ENCODE results near the gene BRI3.

BRI3 gene

DNA sequence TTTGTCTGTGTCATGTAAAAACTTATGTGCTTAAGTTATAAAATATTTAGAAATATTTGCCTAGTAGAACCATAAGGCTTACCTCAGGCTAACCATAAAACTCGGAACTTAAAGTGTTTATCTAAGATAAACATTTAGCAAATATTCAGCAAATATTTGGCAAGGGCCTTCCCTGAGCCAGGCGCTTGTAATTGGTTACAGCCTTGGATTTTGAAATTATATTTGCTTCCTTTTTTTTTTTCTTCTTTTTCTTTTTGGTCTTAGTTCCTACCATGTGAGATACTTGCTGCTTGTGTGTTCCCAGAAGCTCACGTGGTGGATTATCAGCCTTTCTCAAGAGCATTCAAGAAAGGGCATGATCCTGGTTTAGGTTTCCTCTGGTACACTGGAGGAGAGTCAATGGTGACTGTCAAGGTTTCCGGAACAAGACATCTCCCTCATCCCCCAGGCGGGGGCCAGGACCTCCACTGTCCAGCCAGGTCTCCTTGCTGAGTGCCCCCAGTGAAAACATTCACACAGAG is 5.2 kb upstream of the BRI3 start:
- TF ChIP-seq PAX5 (IDR thresholded peaks at IDR 0.05; ENCODE audit: insufficient read depth, low read length, severe bottlenecking) (no peak), POU2F2 (IDR thresholded peaks at IDR 0.05; ENCODE audit: low read depth, low read length) (no peak), TAF1 (IDR thresholded peaks at IDR 0.05; ENCODE audit: low read depth, low read length) (no peak), SPI1 (IDR thresholded peaks at IDR 0.05; ENCODE audit: low read depth, low read length) (no peak), POLR2AphosphoS5 (IDR thresholded peaks at IDR 0.05; ENCODE audit: low read depth, low read length) (no peak), POLR2A (IDR thresholded peaks at IDR 0.05; ENCODE audit: low read depth, low read length) (no peak)
- FAIRE-seq = no peak
- no peak for DNase-seq (ENCODE audit: insufficient read length, low spot score)

DNA sequence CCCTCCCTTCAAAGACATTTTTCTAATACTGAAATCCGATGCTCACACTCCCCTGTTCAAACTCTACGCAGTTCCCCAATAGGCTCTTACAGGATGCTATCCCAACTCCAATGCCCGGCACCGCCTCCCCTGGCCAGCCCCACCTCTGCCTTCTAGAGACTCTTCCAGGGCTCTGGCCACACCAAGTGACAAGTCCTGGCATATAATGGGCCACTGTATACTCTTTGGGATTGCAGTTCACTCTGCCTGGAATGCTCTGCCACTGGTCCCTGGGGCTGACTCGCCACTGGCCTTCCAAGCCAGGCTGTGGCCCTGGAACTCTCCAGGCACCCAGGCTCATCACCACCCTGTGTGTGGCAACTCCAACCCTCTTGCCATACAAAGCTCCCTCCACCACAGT is 3.1 kb upstream of the BRI3 start:
- FAIRE-seq (no peak), DNase-seq (ENCODE audit: insufficient read length, low spot score) (no peak)
- TF ChIP-seq SPI1 (IDR thresholded peaks at IDR 0.05; ENCODE audit: low read depth, low read length) = no peak
- no peak for TF ChIP-seq TAF1 (IDR thresholded peaks at IDR 0.05; ENCODE audit: low read depth, low read length)
- no peak for TF ChIP-seq POLR2A (IDR thresholded peaks at IDR 0.05; ENCODE audit: low read depth, low read length)
- no peak for TF ChIP-seq POLR2AphosphoS5 (IDR thresholded peaks at IDR 0.05; ENCODE audit: low read depth, low read length)
- TF ChIP-seq PAX5 (IDR thresholded peaks at IDR 0.05; ENCODE audit: insufficient read depth, low read length, severe bottlenecking) = no peak
- TF ChIP-seq POU2F2 (IDR thresholded peaks at IDR 0.05; ENCODE audit: low read depth, low read length) = no peak

DNA sequence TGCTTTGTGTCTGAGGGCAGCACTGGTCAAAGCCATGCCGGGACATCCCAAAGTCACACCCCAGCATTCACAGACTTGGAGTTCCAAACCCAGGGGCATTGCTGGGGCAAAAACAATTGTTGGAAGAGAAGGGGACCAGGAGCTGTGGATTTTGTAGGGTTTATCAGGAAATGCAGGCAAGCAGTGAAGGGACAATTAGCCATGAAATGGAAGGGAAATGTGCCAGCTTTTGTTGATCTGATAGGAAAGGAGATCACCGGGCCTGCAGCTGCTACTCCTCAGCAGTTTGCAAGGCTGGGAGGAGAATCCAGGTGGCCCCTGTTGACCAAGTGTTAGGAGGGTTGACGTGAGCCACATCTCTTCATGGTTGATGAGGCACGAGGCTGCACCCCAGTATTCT is 2.5 kb upstream of the BRI3 start:
- TF ChIP-seq POLR2AphosphoS5 (IDR thresholded peaks at IDR 0.05; ENCODE audit: low read depth, low read length) = no peak
- TF ChIP-seq PAX5 (IDR thresholded peaks at IDR 0.05; ENCODE audit: insufficient read depth, low read length, severe bottlenecking) = no peak
- no peak for TF ChIP-seq POLR2A (IDR thresholded peaks at IDR 0.05; ENCODE audit: low read depth, low read length)
- no peak for TF ChIP-seq POU2F2 (IDR thresholded peaks at IDR 0.05; ENCODE audit: low read depth, low read length)
- TF ChIP-seq TAF1 (IDR thresholded peaks at IDR 0.05; ENCODE audit: low read depth, low read length) = no peak
- no peak for TF ChIP-seq SPI1 (IDR thresholded peaks at IDR 0.05; ENCODE audit: low read depth, low read length)
- FAIRE-seq = no peak
- DNase-seq (ENCODE audit: insufficient read length, low spot score) = no peak

DNA sequence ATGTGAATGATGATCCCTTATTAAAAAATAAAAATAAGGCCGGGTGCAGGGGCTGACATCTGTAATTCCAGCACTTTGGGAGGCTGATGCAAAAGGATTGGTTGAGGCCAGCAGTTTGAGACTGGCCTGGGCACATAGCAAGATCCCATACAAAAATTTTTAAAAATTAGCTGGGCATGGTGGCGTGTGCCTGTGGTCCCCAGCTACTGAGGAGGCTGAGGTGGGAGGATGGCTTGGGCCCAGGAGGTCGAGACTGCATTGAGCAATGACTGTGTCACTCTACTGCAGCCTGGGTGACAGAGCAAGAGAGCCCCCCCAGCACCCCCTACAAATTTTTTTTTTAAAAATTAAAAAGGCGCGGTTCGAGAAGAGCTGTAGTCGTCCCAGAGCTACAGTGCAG is 1.2 kb upstream of the BRI3 start:
- FAIRE-seq = no peak
- DNase-seq (ENCODE audit: insufficient read length, low spot score) = no peak
- TF ChIP-seq POU2F2 (IDR thresholded peaks at IDR 0.05; ENCODE audit: low read depth, low read length) (no peak), POLR2AphosphoS5 (IDR thresholded peaks at IDR 0.05; ENCODE audit: low read depth, low read length) (no peak), TAF1 (IDR thresholded peaks at IDR 0.05; ENCODE audit: low read depth, low read length) (no peak), SPI1 (IDR thresholded peaks at IDR 0.05; ENCODE audit: low read depth, low read length) (no peak), POLR2A (IDR thresholded peaks at IDR 0.05; ENCODE audit: low read depth, low read length) (no peak), PAX5 (IDR thresholded peaks at IDR 0.05; ENCODE audit: insufficient read depth, low read length, severe bottlenecking) (no peak)

DNA sequence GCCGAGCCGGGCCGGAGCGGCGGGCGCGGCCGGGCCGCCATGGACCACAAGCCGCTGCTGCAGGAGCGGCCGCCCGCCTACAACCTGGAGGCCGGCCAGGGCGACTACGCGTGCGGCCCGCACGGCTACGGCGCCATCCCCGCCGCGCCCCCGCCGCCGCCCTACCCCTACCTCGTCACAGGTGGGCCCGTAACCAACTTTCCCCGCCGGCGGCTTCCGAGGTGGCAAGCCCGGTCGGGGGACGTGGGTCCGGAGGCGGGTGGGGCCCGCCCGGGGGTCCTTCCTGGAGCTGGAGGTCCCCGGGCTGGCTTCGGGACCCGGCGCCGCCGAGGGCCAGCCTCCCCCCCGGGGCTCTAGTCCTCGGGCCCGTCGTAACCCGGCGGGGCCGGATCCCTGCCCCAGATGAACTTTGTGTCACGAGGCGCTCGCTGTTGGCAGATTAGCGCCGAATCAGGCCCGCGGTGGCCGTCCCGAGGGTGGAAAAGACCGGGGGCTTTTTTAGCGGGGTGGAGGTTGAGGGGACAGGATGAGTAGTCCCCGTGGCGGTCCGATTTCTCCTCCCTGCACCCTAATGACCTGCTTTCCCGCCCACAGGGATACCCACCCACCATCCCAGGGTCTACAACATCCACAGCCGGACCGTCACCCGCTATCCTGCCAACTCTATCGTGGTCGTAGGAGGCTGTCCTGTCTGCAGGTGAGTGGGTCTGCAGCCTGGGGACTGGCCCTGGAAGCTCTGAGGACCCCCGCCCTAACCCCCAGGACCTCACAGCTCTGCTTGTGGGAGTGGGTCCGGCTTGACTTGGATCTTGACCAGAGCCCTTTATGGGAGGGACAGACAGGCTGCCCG is 496 bp downstream of the BRI3 start:
- DNase-seq (ENCODE audit: insufficient read length, low spot score) = no peak
- TF ChIP-seq TAF1 (IDR thresholded peaks at IDR 0.05; ENCODE audit: low read depth, low read length) = no peak
- no peak for TF ChIP-seq POLR2AphosphoS5 (IDR thresholded peaks at IDR 0.05; ENCODE audit: low read depth, low read length)
- no peak for TF ChIP-seq SPI1 (IDR thresholded peaks at IDR 0.05; ENCODE audit: low read depth, low read length)
- TF ChIP-seq POLR2A (IDR thresholded peaks at IDR 0.05; ENCODE audit: low read depth, low read length) = no peak
- no peak for TF ChIP-seq POU2F2 (IDR thresholded peaks at IDR 0.05; ENCODE audit: low read depth, low read length)
- TF ChIP-seq PAX5 (IDR thresholded peaks at IDR 0.05; ENCODE audit: insufficient read depth, low read length, severe bottlenecking) = no peak
- peak; percentile 9 for FAIRE-seq

DNA sequence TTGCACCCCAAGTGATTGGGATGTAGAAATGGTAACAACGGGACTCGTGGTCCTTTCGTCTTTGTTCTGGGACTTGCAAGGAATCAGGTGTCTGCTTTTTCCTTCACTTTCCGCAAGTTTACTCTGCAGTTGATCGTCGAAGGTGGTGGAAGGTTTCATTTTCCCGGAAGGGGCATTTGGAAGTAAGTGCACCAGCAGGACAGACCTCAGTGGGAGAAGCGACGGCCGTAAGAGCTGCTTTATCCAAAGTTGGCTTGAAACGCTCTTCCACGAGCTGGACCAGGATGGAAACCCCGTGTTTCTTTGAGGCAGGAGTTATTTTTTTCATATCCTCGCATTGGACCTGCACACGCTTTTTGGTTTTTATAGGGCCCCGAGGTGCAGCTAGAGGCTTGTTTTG is 1.2 kb downstream of the BRI3 start:
- FAIRE-seq (no peak), DNase-seq (ENCODE audit: insufficient read length, low spot score) (no peak)
- TF ChIP-seq POLR2AphosphoS5 (IDR thresholded peaks at IDR 0.05; ENCODE audit: low read depth, low read length) = no peak
- TF ChIP-seq POU2F2 (IDR thresholded peaks at IDR 0.05; ENCODE audit: low read depth, low read length) = no peak
- TF ChIP-seq SPI1 (IDR thresholded peaks at IDR 0.05; ENCODE audit: low read depth, low read length) = no peak
- TF ChIP-seq PAX5 (IDR thresholded peaks at IDR 0.05; ENCODE audit: insufficient read depth, low read length, severe bottlenecking) = no peak
- no peak for TF ChIP-seq TAF1 (IDR thresholded peaks at IDR 0.05; ENCODE audit: low read depth, low read length)
- no peak for TF ChIP-seq POLR2A (IDR thresholded peaks at IDR 0.05; ENCODE audit: low read depth, low read length)

DNA sequence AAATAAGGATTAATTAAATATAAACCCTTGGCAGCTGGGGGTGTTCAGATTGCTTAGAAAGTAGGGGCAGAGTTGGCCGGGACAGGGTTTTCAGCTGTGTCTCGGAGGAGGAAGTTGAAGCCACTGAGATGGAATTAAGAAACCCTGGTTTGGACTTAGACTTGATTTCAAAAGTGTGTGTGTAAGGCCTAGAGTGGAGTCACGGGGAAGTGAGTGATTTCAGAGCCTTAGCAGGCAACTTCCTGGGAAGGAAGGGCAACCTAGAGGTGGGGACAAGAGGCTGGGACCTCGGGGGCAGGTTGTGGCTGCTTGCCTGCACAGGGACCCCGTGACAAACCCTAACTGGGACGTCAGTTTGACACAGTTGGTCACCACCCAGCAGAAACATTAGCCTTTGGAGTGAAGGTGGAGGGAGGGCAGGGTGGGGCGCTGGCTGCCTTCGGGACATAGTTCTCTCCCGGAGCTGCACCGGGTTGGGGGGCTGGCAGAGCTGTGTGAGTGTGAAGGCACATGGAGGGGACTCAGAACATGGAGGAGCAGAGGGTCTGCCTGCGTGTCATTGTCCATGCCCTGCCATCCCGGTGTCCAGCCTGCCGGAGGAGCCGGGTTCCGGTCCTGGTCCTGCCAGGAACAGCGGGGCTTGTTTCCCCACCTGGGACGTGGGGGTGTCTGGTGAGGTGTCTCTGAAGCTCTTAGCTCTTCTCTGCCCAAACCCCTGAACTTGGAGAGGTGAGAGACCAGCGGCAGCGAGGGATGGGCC is 1.8 kb downstream of the BRI3 start:
- DNase-seq (ENCODE audit: insufficient read length, low spot score) = no peak
- no peak for TF ChIP-seq PAX5 (IDR thresholded peaks at IDR 0.05; ENCODE audit: insufficient read depth, low read length, severe bottlenecking)
- no peak for TF ChIP-seq POU2F2 (IDR thresholded peaks at IDR 0.05; ENCODE audit: low read depth, low read length)
- TF ChIP-seq SPI1 (IDR thresholded peaks at IDR 0.05; ENCODE audit: low read depth, low read length) = no peak
- TF ChIP-seq POLR2AphosphoS5 (IDR thresholded peaks at IDR 0.05; ENCODE audit: low read depth, low read length) = no peak
- no peak for TF ChIP-seq TAF1 (IDR thresholded peaks at IDR 0.05; ENCODE audit: low read depth, low read length)
- TF ChIP-seq POLR2A (IDR thresholded peaks at IDR 0.05; ENCODE audit: low read depth, low read length) = no peak
- no peak for FAIRE-seq

DNA sequence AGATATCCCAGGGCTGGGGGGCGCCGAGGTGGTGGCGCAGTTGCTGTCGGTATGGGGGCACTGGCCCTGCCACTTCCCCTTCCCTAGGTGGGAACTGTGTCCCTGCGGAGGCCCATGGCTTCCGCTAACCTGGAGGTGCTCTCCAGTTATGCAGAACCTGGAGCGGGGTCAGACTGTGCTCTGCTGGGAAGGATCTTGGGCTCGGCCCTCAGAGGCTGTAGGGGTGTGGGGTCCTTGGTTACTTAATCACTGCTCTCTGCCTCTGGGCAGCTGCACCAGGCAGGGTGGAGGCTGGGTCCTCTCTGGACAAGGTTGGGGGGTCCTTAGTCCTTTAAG is 2.4 kb downstream of the BRI3 start:
- no peak for DNase-seq (ENCODE audit: insufficient read length, low spot score)
- no peak for FAIRE-seq
- TF ChIP-seq SPI1 (IDR thresholded peaks at IDR 0.05; ENCODE audit: low read depth, low read length) = no peak
- no peak for TF ChIP-seq POU2F2 (IDR thresholded peaks at IDR 0.05; ENCODE audit: low read depth, low read length)
- no peak for TF ChIP-seq TAF1 (IDR thresholded peaks at IDR 0.05; ENCODE audit: low read depth, low read length)
- TF ChIP-seq POLR2A (IDR thresholded peaks at IDR 0.05; ENCODE audit: low read depth, low read length) = no peak
- TF ChIP-seq PAX5 (IDR thresholded peaks at IDR 0.05; ENCODE audit: insufficient read depth, low read length, severe bottlenecking) = no peak
- TF ChIP-seq POLR2AphosphoS5 (IDR thresholded peaks at IDR 0.05; ENCODE audit: low read depth, low read length) = no peak

Measured in GM12891 (cell line).